Uterus (tissue), 4 donors: Measurements from ENCODE around the gene ANKRD44. TPM values are rescaled to one million over a fixed set of nuclear protein-coding genes. Genes with fewer than 3 reads are reported as not detected.

ENCODE experiments used
- DNase-seq, 2 donors: peaks; one replicate each; pipeline ENCODE4 v3.0.0-alpha.2; 2019 to 2020
- H3K27ac ChIP-seq, 2 donors: fragments of 200-600 bp; sonication (generic); 1 replicate in 1 of 2; 2 replicates in 1 of 2; pipeline ENCODE4 v1.5.1; 2016 to 2018
- H3K27me3 ChIP-seq, 2 donors: fragments of 200-600 bp; sonication (generic); one replicate each; pipeline ENCODE4 v1.5.1; 2018 to 2019; ENCODE audit warnings: control low read depth in 1 of 2
- H3K36me3 ChIP-seq, 2 donors: fragments of 200-600 bp; sonication (generic); one replicate each; pipeline ENCODE4 v1.5.1; 2019; ENCODE audit warnings: control low read depth in 1 of 2
- H3K4me1 ChIP-seq, 2 donors: fragments of 200-600 bp; sonication (generic); one replicate each; pipeline ENCODE4 v1.5.1; 2018 to 2019; ENCODE audit warnings: control low read depth in 1 of 2
- H3K4me3 ChIP-seq, 2 donors: fragments of 200-600 bp; sonication (generic); 1 replicate in 1 of 2; 2 replicates in 1 of 2; pipeline ENCODE4 v1.5.1; 2018 to 2019; ENCODE audit warnings: mild to moderate bottlenecking in 1 of 2
- H3K9me3 ChIP-seq, 2 donors: fragments of 200-600 bp; sonication (generic); one replicate each; pipeline ENCODE4 v1.5.1; 2019; ENCODE audit warnings: control low read depth in 1 of 2
- CTCF ChIP-seq, 4 experiments: fragments of 200-600 bp in 2 of 4; fragments of 450-650 bp in 2 of 4; sonication (generic) in 2 of 4; IDR thresholded peaks; one replicate each; pipeline ENCODE4 v1.5.1; 2016 to 2019; ENCODE audit warnings: antibody characterized with exemption in 4 of 4, mild to moderate bottlenecking in 2 of 4, moderate library complexity in 1 of 4
- POLR2A ChIP-seq, 2 donors: fragments of 450-650 bp; IDR thresholded peaks; one replicate each; pipeline ENCODE4 v1.6.1; 2016; ENCODE audit warnings: antibody characterized with exemption in 2 of 2, mild to moderate bottlenecking in 1 of 2, moderate library complexity in 1 of 2
- intact Hi-C: fragments of 100-400 bp; cut with DNase I; formaldehyde crosslinking; loops from one replicate; pipeline ENCODE4 v1.15.1; 2023; ENCODE audit warnings: low total_unique reads
- total RNA-seq, 4 donors: library from RNA; depleted of rRNA in 3 of 4; stranded (reverse); fragments of >200 nt in 3 of 4; gene quantifications; one replicate each; pipeline versions ENCODE4 v1.1.0 to v1.2.4, GENCODE V29; 2014 to 2023
- donor health status: DM: yes; HTN: yes; CAD: no.

Gene ANKRD44
- total RNA-seq, 4 donors from 2014 or later, result 14.4 to 71.5 (median 23.2) TPM

GRCh38 chr2:197101519-197101918 is 209.1 kb downstream of the ANKRD44 start:
- no peak for DNase-seq
- Histone ChIP-seq H3K27ac (no peak overlapping the region), H3K9me3 (no peaks in the 10 kb centered on the region), H3K4me3 (no peak overlapping the region), H3K4me1 (no peaks in the 10 kb centered on the region), H3K36me3 (no peaks in the 10 kb centered on the region), H3K27me3 (no peaks in the 10 kb centered on the region)
- TF ChIP-seq POLR2A (IDR thresholded peaks at IDR 0.05) (no peak), CTCF (IDR thresholded peaks at IDR 0.05) (no peak)
- intact Hi-C loops, result no loop called here

DNA sequence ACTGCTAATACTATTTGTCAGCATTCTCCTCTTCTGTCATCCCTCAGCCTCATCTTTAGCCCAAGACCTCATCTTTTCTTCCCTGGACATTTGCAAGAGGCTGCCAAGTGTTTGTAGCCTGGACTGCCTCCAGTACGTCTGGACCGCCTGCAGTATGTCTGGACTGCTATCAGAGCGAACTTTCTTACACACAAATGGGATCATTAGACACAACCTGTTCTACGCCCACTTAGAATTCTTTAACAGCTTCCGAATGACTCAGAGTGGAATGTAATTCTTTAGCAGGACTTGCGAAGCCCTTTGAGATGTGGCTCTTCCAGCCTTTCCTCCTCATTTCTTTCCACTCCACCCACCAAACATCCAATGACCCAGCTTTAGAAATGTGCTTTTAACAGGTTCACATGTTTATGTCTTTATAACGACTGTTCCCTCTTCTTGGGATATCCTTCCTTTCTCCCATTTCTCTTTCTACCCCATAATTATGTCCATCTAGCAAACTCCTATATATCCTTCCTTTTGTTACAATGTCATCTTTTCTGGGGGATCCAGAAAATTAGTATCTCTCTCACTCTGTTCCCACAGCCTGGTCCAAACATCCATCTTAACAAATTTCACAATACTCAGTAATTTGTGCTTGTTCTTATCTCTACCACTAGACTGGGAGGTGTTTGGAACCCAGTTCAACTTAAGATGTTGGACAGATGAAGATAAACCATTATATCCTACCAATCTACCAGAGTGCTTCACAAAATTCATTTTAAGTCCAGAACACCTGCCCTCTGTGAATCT is 212.8 kb downstream of the ANKRD44 start:
- peak; percentile 88 to 91 for DNase-seq
- Histone ChIP-seq H3K27ac (peak overlapping the region; percentile 62 to 64), H3K27me3 (no peaks in the 10 kb centered on the region), H3K4me1 (no peaks in the 10 kb centered on the region), H3K4me3 (no peak overlapping the region), H3K36me3 (no peaks in the 10 kb centered on the region), H3K9me3 (no peaks in the 10 kb centered on the region)
- intact Hi-C loops, result no loop called here
- no peak for TF ChIP-seq POLR2A (IDR thresholded peaks at IDR 0.05)
- TF ChIP-seq CTCF (IDR thresholded peaks at IDR 0.05), result no peak

DNA sequence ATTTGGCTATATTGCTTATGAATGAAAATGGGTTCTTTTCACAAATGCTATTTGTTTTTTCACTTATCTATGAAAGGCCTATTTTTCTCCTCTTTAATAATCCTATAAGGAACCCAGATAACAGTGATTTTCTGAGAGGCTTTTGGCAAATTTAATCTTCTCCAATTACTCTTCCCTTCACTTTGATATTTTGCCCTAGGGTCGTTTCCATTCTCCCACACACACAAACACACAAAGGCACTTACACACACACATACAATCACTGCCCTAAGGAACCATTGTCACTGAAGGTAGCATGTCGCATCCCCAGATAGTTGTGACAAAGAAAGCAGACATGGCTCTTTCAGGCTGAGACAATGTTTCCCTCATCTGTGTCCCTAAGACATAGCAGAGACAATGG is 213.9 kb downstream of the ANKRD44 start:
- no peak overlapping the region for H3K4me3 ChIP-seq
- H3K4me1 ChIP-seq, result no peaks in the 10 kb centered on the region
- intact Hi-C loops, result no loop called here
- H3K27ac ChIP-seq, result peak overlapping the region; percentile 62 to 64
- H3K9me3 ChIP-seq, result no peaks in the 10 kb centered on the region
- DNase-seq, result no peak
- H3K36me3 ChIP-seq, result no peaks in the 10 kb centered on the region
- TF ChIP-seq CTCF (IDR thresholded peaks at IDR 0.05), result no peak
- H3K27me3 ChIP-seq, result no peaks in the 10 kb centered on the region

- Histone ChIP-seq H3K4me1 (no peaks in the 10 kb centered on the region), H3K4me3 (no peak overlapping the region), H3K27me3 (no peaks in the 10 kb centered on the region), H3K36me3 (no peaks in the 10 kb centered on the region), H3K27ac (peak overlapping the region; percentile 61 to 82), H3K9me3 (no peaks in the 10 kb centered on the region)
- intact Hi-C loops, result no loop called here
- DNase-seq, result peak; percentile 66 to 83
- TF ChIP-seq POLR2A (IDR thresholded peaks at IDR 0.05) (no peak), CTCF (IDR thresholded peaks at IDR 0.05) (no peak)
Measured at GRCh38 chr2:197092431-197092830, 218.1 kb downstream of the ANKRD44 start.

DNA sequence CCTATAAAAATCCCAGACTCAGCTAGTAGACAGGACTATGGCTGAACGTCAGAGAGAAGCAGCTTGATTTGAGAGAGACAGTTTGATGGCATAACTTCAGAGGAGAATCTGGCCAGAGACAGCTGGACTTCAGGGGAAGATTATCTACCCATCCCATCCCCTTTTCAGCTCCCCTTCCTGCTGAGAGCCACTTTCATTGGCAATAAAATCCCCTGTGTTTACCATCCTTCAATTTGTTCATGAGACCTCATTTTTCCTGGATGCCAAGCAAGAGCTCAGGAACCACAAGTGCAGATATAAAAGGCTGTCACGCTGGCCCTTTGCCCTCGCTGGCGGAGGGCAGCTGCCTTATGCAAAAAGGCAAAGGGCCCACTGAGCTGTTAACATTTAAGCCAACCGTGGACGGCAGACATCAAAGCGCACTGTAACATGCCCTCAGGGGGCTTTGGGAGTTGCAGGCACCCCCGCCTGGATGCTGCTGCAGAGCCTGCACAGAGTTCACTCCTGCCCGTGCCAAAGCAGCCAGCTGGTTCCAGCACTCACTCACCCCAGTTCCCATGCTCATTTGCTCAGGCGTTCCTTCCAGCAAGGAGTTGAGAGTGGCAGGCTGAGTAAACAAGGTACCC is 219.7 kb downstream of the ANKRD44 start:
- Histone ChIP-seq H3K27ac (peak overlapping the region in 1 of 2 donors; percentile 82), H3K36me3 (no peaks in the 10 kb centered on the region), H3K9me3 (no peaks in the 10 kb centered on the region), H3K4me3 (no peak overlapping the region), H3K27me3 (no peaks in the 10 kb centered on the region), H3K4me1 (no peaks in the 10 kb centered on the region)
- intact Hi-C loops, result no loop called here
- no peak for TF ChIP-seq CTCF (IDR thresholded peaks at IDR 0.05)
- no peak for TF ChIP-seq POLR2A (IDR thresholded peaks at IDR 0.05)
- DNase-seq, result no peak
